C4-2B (cell line): ENCODE data around the gene P2RX5.

ENCODE experiments used
- H3K27ac ChIP-seq: fragments of 450-650 bp; 2 replicates; pipeline ENCODE4 v1.5.1; 2017
- ZFX ChIP-seq: fragments of 450-650 bp; IDR thresholded peaks from 2 replicates; pipeline ENCODE4 v1.6.1; 2017
- TF ChIP-seq, protein P1 (sequence below): fragments of 450-650 bp; conservative IDR thresholded peaks from 2 replicates; pipeline ENCODE4 v1.5.1; 2017; ENCODE audit warnings: mild to moderate bottlenecking

P2RX5 gene

DNA sequence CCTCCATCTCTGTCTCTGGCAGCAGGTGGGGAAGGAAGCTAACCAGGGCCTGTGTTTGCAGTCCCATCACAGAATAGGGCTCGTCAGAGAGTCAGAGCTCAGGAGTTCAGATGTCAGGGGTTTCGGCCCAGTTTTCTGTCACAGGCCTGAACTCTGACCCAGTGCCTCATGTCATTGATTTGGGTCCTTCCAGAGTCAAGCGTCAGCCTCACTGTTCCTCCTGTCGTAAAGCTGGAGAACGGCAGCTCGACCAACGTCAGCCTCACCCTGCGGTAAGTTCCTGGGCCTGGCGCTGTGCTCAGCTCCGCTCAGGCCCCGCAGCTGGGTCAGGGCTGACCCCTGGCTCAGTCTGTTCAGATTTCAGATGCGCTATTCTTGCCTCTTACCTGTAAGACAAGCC is 48.7 kb downstream of the P2RX5 start:
- H3K27ac ChIP-seq, result no peak overlapping the region
- TF ChIP-seq, protein P1, sequence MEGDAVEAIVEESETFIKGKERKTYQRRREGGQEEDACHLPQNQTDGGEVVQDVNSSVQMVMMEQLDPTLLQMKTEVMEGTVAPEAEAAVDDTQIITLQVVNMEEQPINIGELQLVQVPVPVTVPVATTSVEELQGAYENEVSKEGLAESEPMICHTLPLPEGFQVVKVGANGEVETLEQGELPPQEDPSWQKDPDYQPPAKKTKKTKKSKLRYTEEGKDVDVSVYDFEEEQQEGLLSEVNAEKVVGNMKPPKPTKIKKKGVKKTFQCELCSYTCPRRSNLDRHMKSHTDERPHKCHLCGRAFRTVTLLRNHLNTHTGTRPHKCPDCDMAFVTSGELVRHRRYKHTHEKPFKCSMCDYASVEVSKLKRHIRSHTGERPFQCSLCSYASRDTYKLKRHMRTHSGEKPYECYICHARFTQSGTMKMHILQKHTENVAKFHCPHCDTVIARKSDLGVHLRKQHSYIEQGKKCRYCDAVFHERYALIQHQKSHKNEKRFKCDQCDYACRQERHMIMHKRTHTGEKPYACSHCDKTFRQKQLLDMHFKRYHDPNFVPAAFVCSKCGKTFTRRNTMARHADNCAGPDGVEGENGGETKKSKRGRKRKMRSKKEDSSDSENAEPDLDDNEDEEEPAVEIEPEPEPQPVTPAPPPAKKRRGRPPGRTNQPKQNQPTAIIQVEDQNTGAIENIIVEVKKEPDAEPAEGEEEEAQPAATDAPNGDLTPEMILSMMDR, result no peak
- no peak for TF ChIP-seq ZFX

DNA sequence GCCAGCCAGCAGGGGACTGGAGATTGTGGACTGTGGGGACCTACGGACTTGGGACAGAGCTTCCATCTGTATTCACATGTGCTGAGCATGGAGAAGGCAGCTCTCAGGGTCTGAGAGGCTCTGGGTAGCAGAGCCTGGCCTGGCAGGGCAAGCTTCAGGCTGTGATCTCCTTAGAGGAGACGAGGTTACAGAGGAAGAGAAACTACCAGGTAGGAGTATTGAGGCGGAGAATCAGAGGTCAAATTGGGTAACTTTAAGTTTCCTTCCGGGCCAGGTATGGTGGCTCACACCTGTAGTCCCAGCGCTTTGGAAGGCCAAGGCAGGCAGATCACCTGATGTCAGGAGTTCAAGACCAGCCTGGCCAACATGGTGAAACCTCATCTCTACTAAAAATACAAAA is 50.6 kb downstream of the P2RX5 start:
- TF ChIP-seq ZFX, result no peak
- TF ChIP-seq, protein P1, result no peak
- no peak overlapping the region for H3K27ac ChIP-seq

GRCh38 chr17:3643889-3644349 is 52.0 kb downstream of the P2RX5 start:
- H3K27ac ChIP-seq, result no peak overlapping the region
- TF ChIP-seq, protein P1, result no peak
- TF ChIP-seq ZFX, result no peak

GRCh38 chr17:3641717-3642486 is 54.1 kb downstream of the P2RX5 start:
- peak overlapping the region; percentile 46 for H3K27ac ChIP-seq
- no peak for TF ChIP-seq ZFX
- TF ChIP-seq, protein P1, result no peak

DNA sequence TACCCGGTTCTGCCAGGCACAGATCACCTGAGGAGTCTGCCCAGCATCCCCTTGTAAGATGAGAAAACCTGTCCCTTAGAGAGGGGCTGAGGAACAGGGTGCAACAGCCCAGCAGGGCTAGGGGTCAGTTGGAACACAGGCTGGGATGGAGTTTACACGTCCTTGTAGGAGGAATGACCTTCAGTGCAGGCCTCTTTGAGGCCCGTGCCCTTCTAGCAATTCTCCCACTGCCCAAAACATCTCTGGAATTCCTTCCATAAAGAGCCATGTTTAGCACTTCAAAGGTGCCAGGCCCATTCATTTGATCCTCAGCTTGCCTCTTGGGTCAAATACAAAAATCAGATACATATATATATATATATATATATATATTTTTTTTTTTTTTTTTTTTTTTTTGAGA is 54.9 kb downstream of the P2RX5 start:
- TF ChIP-seq, protein P1, result no peak
- no peak for TF ChIP-seq ZFX

DNA sequence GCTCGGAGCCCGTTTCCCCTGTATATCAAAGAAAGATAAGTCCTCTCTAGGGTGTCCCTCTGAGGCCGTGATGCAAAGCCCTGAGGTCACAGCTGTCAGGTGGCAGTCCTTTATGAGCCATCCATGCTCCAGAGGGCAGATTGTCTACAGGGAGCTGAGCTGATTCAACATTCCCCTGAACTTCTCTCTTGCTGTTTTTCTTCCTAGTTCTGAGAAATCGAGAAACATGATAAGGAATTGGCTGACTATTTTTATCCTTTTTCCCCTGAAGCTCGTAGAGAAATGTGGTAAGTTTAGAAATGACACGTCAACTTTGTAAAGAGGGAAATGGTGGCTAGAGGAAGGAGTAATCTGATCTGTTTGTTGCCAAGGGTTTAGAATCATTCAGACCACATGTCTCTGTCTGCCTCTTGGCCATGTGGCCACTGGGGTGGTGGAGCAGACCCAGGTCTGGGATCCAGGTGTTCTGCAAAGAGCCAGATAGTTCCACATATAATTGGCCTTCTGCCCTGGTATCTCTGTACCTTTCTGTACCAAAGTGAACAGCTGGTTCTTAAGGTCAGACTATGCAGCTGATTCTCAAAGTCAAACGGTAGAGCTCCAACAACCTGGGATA is 55.9 kb downstream of the P2RX5 start:
- TF ChIP-seq, protein P1, result no peak
- TF ChIP-seq ZFX, result no peak
- no peak overlapping the region for H3K27ac ChIP-seq

More for the DNA sequence above, 54.9 kb downstream of the P2RX5 start:
- no peak overlapping the region for H3K27ac ChIP-seq

GRCh38 chr17:3636908-3637373 is 59.0 kb downstream of the P2RX5 start:
- TF ChIP-seq, protein P1, result no peak
- peak; percentile 21; the same call in 1 of the 2 replicates for TF ChIP-seq ZFX
- H3K27ac ChIP-seq, result peak overlapping the region; percentile 88
